BLaER1 (cell line): ENCODE measurements around the gene OGFOD3.

ENCODE experiments used
- H3K27ac ChIP-seq: shearing (Covaris generic); formaldehyde crosslinking; 2 replicates; pipeline ENCODE4 v1.8.1; 2022
- H3K27me3 ChIP-seq: shearing (Covaris generic); formaldehyde crosslinking; 2 replicates; pipeline ENCODE4 v1.8.1; 2022
- H3K36me3 ChIP-seq: shearing (Covaris generic); formaldehyde crosslinking; 2 replicates; pipeline ENCODE4 v1.8.1; 2022
- H3K4me1 ChIP-seq: shearing (Covaris generic); formaldehyde crosslinking; 2 replicates; pipeline ENCODE4 v1.8.1; 2022
- H3K4me2 ChIP-seq: shearing (Covaris generic); formaldehyde crosslinking; 2 replicates; pipeline ENCODE4 v1.8.1; 2022
- H3K4me3 ChIP-seq: shearing (Covaris generic); formaldehyde crosslinking; 2 replicates; pipeline ENCODE4 v1.8.1; 2022
- H3K9ac ChIP-seq: shearing (Covaris generic); formaldehyde crosslinking; 2 replicates; pipeline ENCODE4 v1.8.1; 2022
- H3K9me3 ChIP-seq: shearing (Covaris generic); formaldehyde crosslinking; 2 replicates; pipeline ENCODE4 v1.8.1; 2022
- H4K20me1 ChIP-seq: shearing (Covaris generic); formaldehyde crosslinking; 2 replicates; pipeline ENCODE4 v1.8.1; 2022
- Cebpa-rat ChIP-seq: shearing (Covaris generic); IDR thresholded peaks from 2 replicates; pipeline ENCODE4 v1.8.1; 2022

The OGFOD3 gene

DNA sequence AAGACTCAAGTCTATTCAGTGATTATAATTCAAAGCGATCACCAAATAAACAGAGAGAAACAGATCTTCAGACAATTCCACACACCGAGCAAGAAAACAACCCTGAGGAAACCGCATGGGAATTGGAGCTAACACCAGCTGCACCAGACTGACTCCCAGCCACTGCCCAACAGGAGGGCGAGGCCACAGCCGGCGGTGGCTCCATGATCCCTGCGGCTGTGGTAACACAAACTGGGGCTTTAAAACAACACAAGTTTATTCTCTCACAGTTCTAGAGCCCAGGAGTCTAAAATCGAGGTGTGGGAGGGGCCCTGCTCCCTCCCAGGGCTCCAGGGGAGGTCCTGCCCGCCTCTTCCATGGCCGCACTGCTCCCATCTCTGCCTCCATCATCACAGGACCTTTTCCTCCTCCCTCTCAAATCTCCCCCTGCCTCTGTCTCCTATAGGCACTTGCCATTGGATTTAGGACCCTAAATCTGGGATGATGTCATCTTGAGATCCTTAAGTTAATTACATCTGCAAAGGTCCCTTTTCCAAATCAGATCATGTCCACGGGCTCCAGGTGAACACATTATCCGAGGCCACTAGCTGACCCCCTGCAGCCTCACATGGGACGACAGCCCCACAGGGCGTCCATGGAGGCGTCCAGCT, 10.0 kb downstream of the OGFOD3 start:
- peak overlapping the region; percentile 15; the same call in 1 of the 2 replicates for H3K4me2 ChIP-seq
- no peaks in the 10 kb centered on the region for H3K9me3 ChIP-seq
- H3K36me3 ChIP-seq, result peaks cover 45% of the 10 kb centered on the region
- peaks cover 88% of the 10 kb centered on the region for H4K20me1 ChIP-seq
- no peak for TF ChIP-seq Cebpa-rat
- H3K4me1 ChIP-seq, result peaks cover 52% of the 10 kb centered on the region
- no peak overlapping the region for H3K4me3 ChIP-seq
- no peak overlapping the region for H3K9ac ChIP-seq
- no peaks in the 10 kb centered on the region for H3K27me3 ChIP-seq
- no peak overlapping the region for H3K27ac ChIP-seq

DNA sequence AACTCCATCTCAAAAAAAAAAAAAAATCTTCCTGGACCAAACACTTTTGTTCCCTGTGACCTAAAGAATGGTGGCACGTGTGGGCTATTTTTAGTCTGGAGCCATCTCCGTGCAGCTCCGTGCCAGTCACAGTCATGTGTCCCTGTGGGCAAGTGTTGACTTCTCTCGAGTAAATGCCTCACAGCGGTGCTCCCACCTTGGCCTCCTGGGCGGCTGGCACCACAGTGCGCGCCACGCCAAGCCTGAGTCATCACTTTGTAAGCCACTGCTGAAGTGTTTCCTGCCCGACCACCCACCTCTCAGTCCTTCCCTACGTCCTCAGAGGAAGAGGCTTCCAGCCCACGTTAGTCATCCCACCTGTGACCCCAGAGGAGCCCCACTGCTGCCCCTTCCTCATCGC, 11.1 kb downstream of the OGFOD3 start:
- H3K4me1 ChIP-seq, result peaks cover 40% of the 10 kb centered on the region
- no peaks in the 10 kb centered on the region for H3K27me3 ChIP-seq
- peaks cover 54% of the 10 kb centered on the region for H3K36me3 ChIP-seq
- H3K27ac ChIP-seq, result no peak overlapping the region
- H3K9ac ChIP-seq, result no peak overlapping the region
- no peak overlapping the region for H3K4me3 ChIP-seq
- H4K20me1 ChIP-seq, result peaks cover 88% of the 10 kb centered on the region
- H3K9me3 ChIP-seq, result no peaks in the 10 kb centered on the region
- no peak for TF ChIP-seq Cebpa-rat
- peak overlapping the region; percentile 15; the same call in 1 of the 2 replicates for H3K4me2 ChIP-seq

DNA sequence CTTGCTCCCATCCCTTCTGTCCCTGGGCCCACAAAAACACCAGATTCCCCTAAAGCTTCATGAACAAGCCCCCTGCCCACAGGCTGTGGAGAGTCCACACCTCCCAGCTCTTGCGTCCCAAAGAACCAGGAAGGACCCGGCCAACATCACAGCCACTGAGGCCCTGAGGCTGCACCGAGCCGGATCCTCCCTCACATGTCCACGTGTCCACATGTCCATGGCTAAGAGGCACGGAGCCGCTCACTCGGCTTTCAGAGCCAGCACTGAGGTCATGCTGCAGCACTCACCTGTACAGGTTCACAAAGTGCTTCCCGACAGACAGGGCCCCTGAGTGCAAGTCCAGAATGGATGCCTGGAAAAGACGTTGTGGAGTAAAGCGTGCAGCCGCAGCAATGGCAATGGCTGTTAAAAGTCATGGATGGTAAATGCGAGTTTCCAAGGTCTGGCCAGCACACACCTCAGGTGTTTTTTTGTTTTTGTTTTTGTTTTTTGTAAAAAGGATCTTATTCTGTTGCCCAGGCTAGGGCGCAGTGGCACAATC, 12.2 kb downstream of the OGFOD3 start:
- Histone ChIP-seq H3K36me3 (peaks cover 56% of the 10 kb centered on the region), H3K4me3 (no peak overlapping the region), H3K27me3 (no peaks in the 10 kb centered on the region), H3K4me2 (no peak overlapping the region), H3K27ac (no peak overlapping the region), H4K20me1 (peaks cover 87% of the 10 kb centered on the region), H3K4me1 (peaks cover 39% of the 10 kb centered on the region), H3K9me3 (no peaks in the 10 kb centered on the region), H3K9ac (no peak overlapping the region)
- no peak for TF ChIP-seq Cebpa-rat

- peaks cover 54% of the 10 kb centered on the region for H3K36me3 ChIP-seq
- peaks cover 2% of the 10 kb centered on the region for H3K27me3 ChIP-seq
- H3K4me1 ChIP-seq, result peaks cover 41% of the 10 kb centered on the region
Measured at GRCh38 chr17:82405051-82405450, 13.3 kb downstream of the OGFOD3 start.

DNA sequence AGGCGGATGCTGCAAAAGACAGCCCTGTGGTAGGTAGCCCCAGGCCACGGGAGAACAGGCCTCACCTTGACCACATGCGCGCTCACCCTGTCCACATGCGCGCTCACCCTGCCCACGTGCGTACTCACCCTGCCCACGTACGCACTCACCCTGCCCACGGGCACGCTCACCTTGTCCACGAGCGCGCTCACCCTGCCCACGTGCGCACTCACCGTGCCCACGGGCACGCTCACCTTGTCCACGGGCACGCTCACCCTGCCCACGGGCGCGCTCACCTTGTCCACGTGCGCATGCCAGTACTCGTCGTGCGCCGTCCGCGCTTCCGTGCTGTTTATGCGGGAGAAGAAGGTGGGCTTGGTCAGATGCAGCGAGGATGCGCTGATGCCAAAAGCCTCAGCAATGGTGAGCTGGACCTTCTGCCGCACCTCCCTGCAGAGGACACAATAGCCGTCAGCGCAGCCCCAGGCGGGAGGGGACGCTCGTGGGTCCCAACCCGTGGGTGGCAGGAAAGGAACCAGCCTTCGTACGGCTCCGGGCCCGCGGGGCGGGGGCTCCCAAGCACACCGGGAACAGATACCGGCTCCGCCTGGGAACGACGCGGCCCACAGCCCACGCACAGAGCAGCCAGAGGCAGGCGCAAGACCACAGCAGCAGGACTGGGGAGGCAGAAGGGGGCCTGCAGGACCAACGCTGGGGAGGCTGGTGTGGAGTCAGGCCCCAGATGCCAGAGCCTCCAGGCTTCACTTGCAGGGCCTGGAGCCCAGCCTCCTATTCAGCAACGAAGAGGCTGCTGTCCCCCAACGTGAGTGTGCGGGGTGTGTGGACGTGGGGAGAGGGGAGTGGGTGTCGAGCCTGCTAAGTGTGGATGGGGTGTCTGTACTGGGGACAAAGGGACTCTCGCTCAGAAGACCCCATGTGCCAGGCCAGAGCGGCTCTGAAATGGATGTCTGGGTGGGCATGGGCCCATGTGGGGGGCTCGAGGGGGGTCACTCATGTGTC, 14.4 kb downstream of the OGFOD3 start:
- Histone ChIP-seq H3K9me3 (no peaks in the 10 kb centered on the region), H4K20me1 (peaks cover 87% of the 10 kb centered on the region), H3K27me3 (peaks cover 13% of the 10 kb centered on the region), H3K4me2 (no peak overlapping the region), H3K4me1 (peaks cover 48% of the 10 kb centered on the region), H3K36me3 (peaks cover 50% of the 10 kb centered on the region), H3K4me3 (no peak overlapping the region), H3K9ac (no peak overlapping the region), H3K27ac (no peak overlapping the region)
- no peak for TF ChIP-seq Cebpa-rat

More at GRCh38 chr17:82405051-82405450, 13.3 kb downstream of the OGFOD3 start:
- H4K20me1 ChIP-seq, result peaks cover 87% of the 10 kb centered on the region
- H3K4me3 ChIP-seq, result no peak overlapping the region
- H3K27ac ChIP-seq, result no peak overlapping the region
- H3K9me3 ChIP-seq, result no peaks in the 10 kb centered on the region
- TF ChIP-seq Cebpa-rat, result no peak
- no peak overlapping the region for H3K4me2 ChIP-seq
- no peak overlapping the region for H3K9ac ChIP-seq

- Histone ChIP-seq H3K36me3 (peaks cover 49% of the 10 kb centered on the region), H3K9me3 (no peaks in the 10 kb centered on the region), H3K4me2 (no peak overlapping the region), H4K20me1 (peaks cover 84% of the 10 kb centered on the region), H3K9ac (no peak overlapping the region), H3K27ac (no peak overlapping the region), H3K4me1 (peaks cover 41% of the 10 kb centered on the region), H3K27me3 (peaks cover 13% of the 10 kb centered on the region), H3K4me3 (no peak overlapping the region)
- no peak for TF ChIP-seq Cebpa-rat
Measured at GRCh38 chr17:82402865-82403264, 15.5 kb downstream of the OGFOD3 start.

- no peaks in the 10 kb centered on the region for H3K9me3 ChIP-seq
- H3K36me3 ChIP-seq, result peaks cover 48% of the 10 kb centered on the region
- peak overlapping the region; percentile 11; the same call in 1 of the 2 replicates for H3K4me3 ChIP-seq
- no peak overlapping the region for H3K9ac ChIP-seq
- peak overlapping the region; percentile 82 for H3K4me2 ChIP-seq
- H3K4me1 ChIP-seq, result peaks cover 33% of the 10 kb centered on the region
- peaks cover 82% of the 10 kb centered on the region for H4K20me1 ChIP-seq
- TF ChIP-seq Cebpa-rat, result no peak
- H3K27me3 ChIP-seq, result peaks cover 26% of the 10 kb centered on the region
- H3K27ac ChIP-seq, result no peak overlapping the region
Measured at GRCh38 chr17:82400830-82401229, 17.6 kb downstream of the OGFOD3 start.

DNA sequence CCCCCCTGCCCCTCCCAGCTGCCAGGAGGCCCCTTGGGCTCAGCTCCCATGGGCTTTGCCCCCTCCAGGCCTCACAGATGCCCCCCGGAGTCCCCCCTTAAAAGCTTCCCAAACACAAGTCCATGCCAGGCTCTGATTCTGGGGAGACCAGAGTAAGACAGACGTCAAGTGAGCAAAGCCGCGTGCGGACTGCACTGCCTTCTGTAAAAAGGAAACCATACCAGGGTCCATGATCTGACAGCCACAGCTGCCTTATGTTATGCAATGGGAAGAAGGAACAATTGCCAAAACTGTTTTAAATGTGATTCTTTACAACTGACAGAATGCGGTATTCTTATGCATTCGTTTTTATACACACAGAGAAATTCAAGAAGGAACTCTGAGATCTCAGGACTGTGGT, 18.2 kb downstream of the OGFOD3 start:
- Histone ChIP-seq H4K20me1 (peaks cover 86% of the 10 kb centered on the region), H3K9me3 (no peaks in the 10 kb centered on the region), H3K4me3 (no peak overlapping the region), H3K27me3 (peaks cover 29% of the 10 kb centered on the region), H3K4me1 (peaks cover 34% of the 10 kb centered on the region), H3K4me2 (peak overlapping the region; percentile 82), H3K36me3 (peaks cover 41% of the 10 kb centered on the region), H3K9ac (no peak overlapping the region), H3K27ac (no peak overlapping the region)
- TF ChIP-seq Cebpa-rat, result no peak

DNA sequence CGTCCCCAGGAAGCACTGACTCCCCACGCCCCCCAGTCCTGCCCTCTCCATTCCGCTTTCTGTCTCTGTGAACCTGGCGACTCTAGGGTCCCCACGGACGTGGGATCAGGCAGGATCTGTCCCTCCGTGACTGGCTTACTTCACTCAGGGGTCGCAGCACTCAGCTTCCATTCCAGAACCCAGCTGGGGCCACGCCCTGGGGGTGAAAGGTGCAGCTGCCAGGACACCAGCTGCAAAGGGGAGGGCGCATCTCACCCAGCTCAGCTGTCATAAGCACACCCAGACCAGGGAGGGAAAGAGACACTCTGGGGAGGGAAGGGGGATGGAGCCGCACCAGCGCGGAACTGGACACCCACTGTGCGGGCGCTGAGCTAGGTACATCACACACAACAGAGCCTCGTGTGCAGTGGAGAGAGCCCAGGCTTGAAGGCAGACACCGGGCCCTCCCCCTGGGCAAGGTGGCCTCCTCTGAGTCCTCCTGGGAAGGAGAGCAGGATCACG, 18.7 kb downstream of the OGFOD3 start:
- Histone ChIP-seq H3K9me3 (no peaks in the 10 kb centered on the region), H3K4me2 (peak overlapping the region; percentile 82), H3K4me1 (peaks cover 39% of the 10 kb centered on the region), H3K9ac (no peak overlapping the region), H4K20me1 (peaks cover 92% of the 10 kb centered on the region), H3K36me3 (peaks cover 39% of the 10 kb centered on the region), H3K27ac (no peak overlapping the region), H3K4me3 (no peak overlapping the region), H3K27me3 (peaks cover 32% of the 10 kb centered on the region)
- no peak for TF ChIP-seq Cebpa-rat
